GM23338 (cell line): ENCODE measurements around the gene PDE1C. TPM values are rescaled to one million over a fixed set of nuclear protein-coding genes. Genes with fewer than 3 reads are reported as not detected.

Experiments
- ATAC-seq: fragments of 200-7000 bp; cut with Tn5 transposase; 3 replicates; pipeline ENCODE4 v1.9.1; 2020
- DNase-seq: peaks from one replicate; pipeline ENCODE4 v3.0.0-alpha.2; 2015; ENCODE audit warnings: low spot score
- H2AFZ ChIP-seq: fragments of 200-600 bp; sonication (generic); 2 replicates; pipeline ENCODE4 v1.8.0; 2016; ENCODE audit warnings: antibody characterized with exemption, mild to moderate bottlenecking, moderate library complexity
- H3F3A ChIP-seq: fragments of 200-600 bp; sonication (generic); replicated peaks from 2 replicates; pipeline ENCODE4 v1.8.0; 2017; ENCODE audit warnings: antibody characterized with exemption, mixed run types, low read depth
- H3K27ac ChIP-seq: fragments of 200-600 bp; sonication (generic); 2 replicates; pipeline ENCODE4 v1.6.1; 2016; ENCODE audit warnings: low read depth
- H3K27me3 ChIP-seq: fragments of 200-600 bp; sonication (generic); 2 replicates; pipeline ENCODE4 v1.8.0; 2016; ENCODE audit warnings: mild to moderate bottlenecking, mixed run types, moderate library complexity; ENCODE audit not compliant: insufficient read depth
- H3K36me3 ChIP-seq: fragments of 200-600 bp; sonication (generic); 2 replicates; pipeline ENCODE4 v1.8.0; 2016; ENCODE audit warnings: mild to moderate bottlenecking; ENCODE audit not compliant: insufficient read depth
- H3K4me1 ChIP-seq: fragments of 200-600 bp; sonication (generic); 2 replicates; pipeline ENCODE4 v1.8.0; 2016; ENCODE audit warnings: mild to moderate bottlenecking, moderate library complexity; ENCODE audit not compliant: insufficient read depth
- H3K4me2 ChIP-seq: fragments of 200-600 bp; sonication (generic); 2 replicates; pipeline ENCODE4 v1.7.1; 2017; ENCODE audit warnings: mixed run types
- H3K4me3 ChIP-seq: fragments of 200-600 bp; sonication (generic); 2 replicates; pipeline ENCODE4 v1.6.1; 2016; ENCODE audit warnings: mixed run types
- H3K79me2 ChIP-seq: fragments of 200-600 bp; sonication (generic); replicated peaks from 2 replicates; pipeline ENCODE4 v1.8.0; 2017; ENCODE audit warnings: mild to moderate bottlenecking; ENCODE audit not compliant: insufficient read depth
- H3K9me2 ChIP-seq: fragments of 200-600 bp; sonication (generic); 2 replicates; pipeline ENCODE4 v1.8.0; 2017; ENCODE audit not compliant: insufficient read depth
- H4K20me1 ChIP-seq: fragments of 200-600 bp; sonication (generic); replicated peaks from 2 replicates; pipeline ENCODE4 v1.8.0; 2017; ENCODE audit warnings: mild to moderate bottlenecking; ENCODE audit not compliant: insufficient read depth
- H3K27ac Mint-ChIP-seq: 2 replicates; pipeline ENCODE4 v1.8.0; 2020; ENCODE audit warnings: inconsistent platforms, mild to moderate bottlenecking, moderate library complexity, mixed read lengths
- H3K27me3 Mint-ChIP-seq: 3 replicates; pipeline ENCODE4 v1.8.0; 2022; ENCODE audit warnings: low read depth, mild to moderate bottlenecking, moderate library complexity, mixed read lengths, inconsistent platforms; ENCODE audit not compliant: insufficient read depth, poor library complexity
- H3K36me3 Mint-ChIP-seq: 3 replicates; pipeline ENCODE4 v1.8.0; 2021; ENCODE audit warnings: low read depth, mild to moderate bottlenecking, inconsistent platforms, moderate library complexity, mixed read lengths
- H3K4me1 Mint-ChIP-seq: 3 replicates; pipeline ENCODE4 v1.8.0; 2020; ENCODE audit warnings: mild to moderate bottlenecking, inconsistent platforms, mixed read lengths
- H3K4me3 Mint-ChIP-seq: 3 replicates; pipeline ENCODE4 v1.8.0; 2021; ENCODE audit warnings: moderate library complexity, mild to moderate bottlenecking, inconsistent platforms, mixed read lengths
- H3K9me3 Mint-ChIP-seq: 3 replicates; pipeline ENCODE4 v1.8.0; 2020; ENCODE audit warnings: moderate library complexity, mild to moderate bottlenecking, inconsistent platforms, mixed read lengths
- CREB1 ChIP-seq: fragments of 250-450 bp; sonication (Bioruptor Pico); IDR thresholded peaks from 2 replicates; pipeline ENCODE4 v1.5.0; 2020; ENCODE audit warnings: low read depth, mild to moderate bottlenecking, moderate library complexity
- CTCF ChIP-seq, 2 experiments: fragments of 200-600 bp in 1 of 2; sonication (generic) in 1 of 2; conservative IDR thresholded peaks; 2 replicates each; pipeline versions ENCODE4 v1.5.1 to v1.6.1; 2016 to 2017; ENCODE audit warnings: antibody characterized with exemption in 2 of 2, low read depth in 2 of 2, mild to moderate bottlenecking in 2 of 2, moderate library complexity in 1 of 2
- ETS1 ChIP-seq: IDR thresholded peaks from 2 replicates; pipeline ENCODE4 v1.6.1; 2016; ENCODE audit warnings: antibody characterized with exemption
- EZH2 ChIP-seq: fragments of 200-600 bp; sonication (generic); IDR thresholded peaks from one replicate; pipeline ENCODE4 v1.8.0; 2017; ENCODE audit warnings: antibody characterized with exemption, mild to moderate bottlenecking, low read depth; ENCODE audit not compliant: unreplicated experiment
- EZH2phosphoT487 ChIP-seq: fragments of 200-600 bp; sonication (generic); IDR thresholded peaks from one replicate; pipeline ENCODE4 v1.8.1; 2018; ENCODE audit warnings: antibody characterized with exemption; ENCODE audit not compliant: unreplicated experiment
- JUNB ChIP-seq: IDR thresholded peaks from one replicate; pipeline ENCODE4 v1.6.1; 2016; ENCODE audit warnings: antibody characterized with exemption; ENCODE audit not compliant: unreplicated experiment
- NANOG ChIP-seq: IDR thresholded peaks from 2 replicates; pipeline ENCODE4 v1.6.1; 2016; ENCODE audit warnings: antibody characterized with exemption, borderline replicate concordance
- POLR2AphosphoS5 ChIP-seq: IDR thresholded peaks from 2 replicates; pipeline ENCODE4 v1.6.1; 2016; ENCODE audit warnings: antibody characterized with exemption, low read depth
- REST ChIP-seq: IDR thresholded peaks from one replicate; pipeline ENCODE4 v1.6.1; 2018; ENCODE audit warnings: antibody characterized with exemption; ENCODE audit not compliant: unreplicated experiment
- STAT1 ChIP-seq: IDR thresholded peaks from one replicate; pipeline ENCODE4 v1.6.1; 2016; ENCODE audit warnings: antibody characterized with exemption; ENCODE audit not compliant: unreplicated experiment
- ZNF114 ChIP-seq: fragments of 250-450 bp; sonication (Bioruptor Pico); IDR thresholded peaks from 2 replicates; pipeline ENCODE4 v1.5.0; 2020; ENCODE audit warnings: mild to moderate bottlenecking, moderate library complexity
- ZNF331 ChIP-seq: fragments of 250-450 bp; sonication (Bioruptor Pico); IDR thresholded peaks from 2 replicates; pipeline ENCODE4 v1.5.0; 2020; ENCODE audit warnings: low read depth, mild to moderate bottlenecking, moderate library complexity
- ZNF462 ChIP-seq: fragments of 250-450 bp; sonication (Bioruptor Pico); IDR thresholded peaks from 2 replicates; pipeline ENCODE4 v1.5.0; 2020; ENCODE audit warnings: mild to moderate bottlenecking, moderate library complexity
- polyA plus RNA-seq: library from polyadenylated mRNA; unstranded; fragments of >200 nt; fragmentation: Nextera tagmentation; extraction: Ambion mirVana; gene quantifications from 2 replicates; pipeline ENCODE4 v1.2.1, GENCODE V29; 2016
- total RNA-seq: library from RNA; depleted of rRNA; stranded (reverse); fragments of >200 nt; shearing (Covaris generic); gene quantifications from 2 replicates; pipeline ENCODE4 v1.2.3, GENCODE V29; 2014

Gene PDE1C
- total and polyA plus RNA-seq, 2 experiments from 2014 or later, result 0.28 TPM; not detected in 1

- DNase-seq, result no peak
- H3K36me3 Mint-ChIP-seq, result no peaks in the 10 kb centered on the region
- no peaks in the 10 kb centered on the region for H3F3A ChIP-seq
- no peak overlapping the region for H3K27ac Mint-ChIP-seq
- H3K4me1 Mint-ChIP-seq, result no peaks in the 10 kb centered on the region
- H3K9me2 ChIP-seq, result no peaks in the 10 kb centered on the region
- H3K79me2 ChIP-seq, result no peaks in the 10 kb centered on the region
- H2AFZ ChIP-seq, result no peak overlapping the region
- no peak overlapping the region for H3K27ac ChIP-seq
- no peaks in the 10 kb centered on the region for H3K36me3 ChIP-seq
- no peak overlapping the region for H3K4me2 ChIP-seq
- no peaks in the 10 kb centered on the region for H3K9me3 Mint-ChIP-seq
- H3K4me3 Mint-ChIP-seq, result no peak overlapping the region
- no peak for ATAC-seq
- H3K4me3 ChIP-seq, result no peak overlapping the region
- H3K4me1 ChIP-seq, result no peaks in the 10 kb centered on the region
- no peaks in the 10 kb centered on the region for H3K27me3 ChIP-seq
- H4K20me1 ChIP-seq, result no peaks in the 10 kb centered on the region
- TF ChIP-seq CREB1 (CRISPR knock-in tag) (no peak), EZH2phosphoT487 (no peak), EZH2 (no peak), ETS1 (no peak), REST (no peak), ZNF114 (CRISPR knock-in tag) (no peak), ZNF462 (no peak), POLR2AphosphoS5 (no peak), STAT1 (no peak), CTCF (conservative IDR thresholded peaks at IDR 0.05; ENCODE audit: low read depth in 2 of 2) (no peak), ZNF331 (no peak), NANOG (no peak), JUNB (no peak)
- no peaks in the 10 kb centered on the region for H3K27me3 Mint-ChIP-seq
Observed at GRCh38 chr7:31835471-31835870, 234.7 kb downstream of the PDE1C start.
